NCI-H187 (cell line): ENCODE results near the gene P2RX2.

ENCODE experiments used
- DNase-seq, 2 experiments: peaks; one replicate each; lab custom pipeline; 2025; lab: John Stamatoyannopoulos, UW

Gene P2RX2

GRCh38 chr12:132662901-132663755, 44.6 kb downstream of the P2RX2 start:
- DNase-seq: no peak

DNA sequence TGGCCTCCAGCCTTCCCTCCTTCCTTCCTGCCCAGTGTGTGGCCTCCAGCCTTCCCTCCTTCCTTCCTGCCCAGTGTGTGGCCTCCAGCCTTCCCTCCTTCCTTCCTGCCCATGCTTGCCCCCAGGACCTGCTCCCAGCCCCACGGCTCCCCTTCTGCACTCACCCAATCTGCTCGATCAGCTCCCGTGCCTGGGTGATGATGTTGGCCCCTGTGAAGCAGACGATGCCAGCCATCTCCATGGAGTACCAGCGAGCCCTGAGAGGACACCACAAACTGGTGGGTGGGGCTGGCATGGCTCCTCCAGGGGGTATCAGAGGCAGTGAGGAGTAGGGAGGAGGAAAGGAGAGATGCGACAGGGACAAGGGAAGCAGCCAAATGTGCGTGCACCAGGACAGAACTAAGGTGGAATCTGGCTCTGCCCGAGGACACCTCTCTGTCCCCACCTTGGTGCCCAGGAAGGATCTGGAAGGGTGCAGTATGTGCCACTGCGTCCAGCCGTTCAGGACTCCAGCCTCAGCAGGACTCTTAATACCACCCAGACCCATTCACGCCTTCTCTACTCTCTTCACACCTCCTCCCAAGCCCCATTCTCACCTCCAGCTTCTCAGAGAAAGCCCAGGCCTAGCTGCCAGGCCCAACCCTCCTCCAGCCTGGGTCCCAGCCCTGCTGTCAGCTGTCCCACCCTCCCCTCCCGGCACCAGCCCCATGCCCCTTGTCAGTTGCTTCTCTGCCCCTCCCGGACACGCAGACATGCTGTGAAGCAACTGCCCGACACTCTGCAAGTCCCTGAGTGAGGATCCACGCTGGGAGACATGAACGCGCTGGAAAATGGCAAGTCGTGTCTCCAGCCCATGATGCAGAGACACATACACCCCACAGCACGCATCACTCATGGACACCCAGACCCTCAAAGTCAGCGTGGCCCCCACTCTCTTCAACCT, 45.9 kb downstream of the P2RX2 start:
- no peak for DNase-seq

DNA sequence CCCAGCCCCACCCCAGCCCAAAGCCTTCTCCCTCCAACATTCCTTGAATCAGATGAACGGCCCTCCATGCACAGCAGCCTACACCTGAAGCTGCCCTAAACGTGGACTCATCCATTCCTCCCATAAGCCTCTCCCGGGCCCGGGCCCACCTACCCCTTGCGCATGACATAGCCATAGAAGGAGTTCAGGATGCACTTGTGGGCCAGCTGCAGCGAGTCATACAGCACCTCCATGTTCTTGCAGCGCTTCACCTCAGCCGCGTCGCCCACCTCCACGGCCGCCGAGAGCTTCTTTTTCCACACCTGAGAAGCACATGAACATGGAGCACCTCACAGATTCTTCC, 46.5 kb downstream of the P2RX2 start:
- no peak for DNase-seq

DNA sequence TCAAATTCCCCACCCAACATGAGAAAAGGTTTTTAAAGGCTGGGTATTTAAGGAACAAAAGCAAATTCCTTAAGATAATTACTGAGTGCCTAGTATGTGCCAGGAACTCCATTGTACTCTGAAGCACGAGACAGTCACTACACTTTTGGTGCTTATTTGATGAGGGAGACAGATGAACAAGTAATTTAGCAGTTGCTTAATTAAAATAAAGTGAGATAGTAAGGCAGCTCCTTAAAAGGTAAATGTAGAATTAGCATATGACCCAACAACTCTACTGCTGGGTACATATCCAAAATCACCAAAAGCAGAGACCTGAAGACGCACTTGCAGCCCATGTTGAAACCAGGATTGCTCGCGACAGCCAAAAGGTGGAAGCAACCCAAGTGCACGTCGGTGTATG, 47.2 kb downstream of the P2RX2 start:
- no peak for DNase-seq

DNA sequence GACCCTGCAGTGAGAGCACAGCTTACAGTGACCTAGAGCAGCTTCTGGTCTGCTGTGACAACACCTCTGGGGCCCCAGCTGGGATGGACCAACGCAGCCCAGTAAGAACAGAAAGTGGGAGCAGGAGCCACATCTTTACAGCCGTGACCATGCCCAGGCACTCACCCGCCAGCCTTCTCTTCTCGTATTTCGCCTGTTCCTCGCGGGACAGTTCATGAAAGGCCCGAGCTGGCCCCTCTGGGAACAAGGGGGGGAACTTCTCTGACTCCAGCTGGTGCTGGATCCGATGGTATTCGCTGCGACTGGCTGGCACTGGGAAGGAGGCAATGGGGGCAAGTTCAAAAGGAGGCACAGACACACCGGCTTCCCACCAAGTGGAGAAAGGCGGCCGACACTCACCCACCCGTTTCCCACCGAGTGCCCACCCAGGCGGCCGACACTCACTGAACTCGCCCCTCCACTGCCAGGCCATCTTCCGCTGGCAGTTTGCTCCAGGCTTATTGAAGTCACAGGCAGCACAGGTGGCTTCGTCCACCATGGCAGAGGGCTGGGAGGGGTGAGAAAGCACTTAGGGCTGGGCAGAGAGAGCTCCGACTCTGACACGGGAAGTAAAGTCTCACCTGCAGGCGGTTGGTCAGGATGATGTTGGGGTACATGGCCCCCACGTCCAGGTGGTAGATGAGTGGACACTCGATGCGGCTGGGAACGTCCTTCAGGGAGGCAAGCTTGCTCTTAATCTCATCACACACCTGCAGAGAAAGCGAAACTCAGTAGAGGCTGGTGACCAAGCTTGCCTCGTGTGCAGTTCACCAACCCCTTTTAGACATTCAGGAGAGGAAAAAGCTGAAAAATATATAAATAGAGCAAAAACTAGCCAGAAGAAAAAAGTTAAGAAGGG, 49.9 kb downstream of the P2RX2 start:
- no peak for DNase-seq

GRCh38 chr12:132669166-132669879, 50.7 kb downstream of the P2RX2 start:
- no peak for DNase-seq
